ENCODE measurements around the gene MS4A14. TPM values are rescaled to one million over a fixed set of nuclear protein-coding genes. Genes with fewer than 3 reads are reported as not detected.

Gene MS4A14
- total RNA-seq, 2 experiments from 2014 or later, result not detected

DNA sequence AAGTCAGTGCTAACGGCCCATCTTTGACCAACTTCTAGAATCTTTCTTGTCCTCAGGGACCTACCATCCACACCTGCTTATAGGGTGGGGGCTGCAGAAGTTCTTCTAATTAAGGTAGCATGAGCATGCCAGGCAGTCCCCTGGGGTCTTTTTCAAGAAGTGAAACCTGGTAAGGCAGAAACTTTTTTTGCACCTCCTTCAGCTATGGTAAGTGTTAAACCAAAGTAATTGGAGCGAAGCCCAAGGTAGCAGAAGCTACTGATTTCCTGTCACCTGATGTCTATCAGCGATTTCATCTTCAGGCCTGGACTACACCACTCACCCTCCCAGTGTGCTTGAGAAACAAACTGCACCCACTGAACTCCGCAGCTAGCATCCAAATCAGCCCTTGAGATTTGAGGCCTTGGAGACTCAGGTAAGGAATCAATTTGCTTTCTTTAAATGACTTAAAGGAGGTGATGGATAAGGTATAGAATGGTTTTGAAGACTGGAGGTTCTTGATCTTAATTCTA, 59.3 kb downstream of the MS4A14 start, which contains the start of gene MS4A1:
TSS of gene MS4A1 (plus strand) at position 317 of the 512 bp plus-strand sequence. CDS start 6,528 bp downstream, outside the sequence.
- Mint-ChIP-seq H3K27ac (no peak within 1 kb of the TSS), H3K4me3 (no peak within 1 kb of the TSS), H3K27me3 (ENCODE audit: low read depth) (peaks cover 14% of the 10 kb centered on the region), H3K4me1 (ENCODE audit: low read depth) (no peaks in the 10 kb centered on the region), H3K36me3 (ENCODE audit: low read depth) (no peaks in the 10 kb centered on the region), H3K9me3 (ENCODE audit: insufficient read depth) (no peaks in the 10 kb centered on the region)
- ATAC-seq (no peak), DNase-seq (no peak)
- ChIA-PET CTCF (no interaction called here), POLR2A (no interaction called here)

DNA sequence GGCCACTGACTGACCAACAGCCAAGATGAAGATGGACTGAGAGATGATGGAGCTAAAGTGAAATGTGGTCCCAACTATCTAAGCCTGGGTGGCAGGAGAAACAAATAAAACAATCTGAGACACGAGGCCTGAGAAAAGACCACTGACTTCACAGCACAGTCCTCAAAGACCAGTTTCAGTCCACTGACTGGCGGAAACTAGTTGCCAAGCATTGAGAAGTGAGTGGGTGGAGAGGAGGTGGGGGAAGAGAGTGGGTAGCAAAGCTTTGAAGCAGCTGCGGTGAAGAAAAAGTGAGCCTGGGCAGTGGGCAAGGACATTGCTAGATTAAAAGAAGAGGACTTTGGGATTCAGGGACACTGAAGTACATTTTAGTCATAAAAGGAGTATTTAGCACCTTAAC, 61.3 kb downstream of the MS4A14 start:
- ChIA-PET CTCF (no interaction called here), POLR2A (no interaction called here)

GRCh38 chr11:60459345-60459744, 63.1 kb downstream of the MS4A14 start:
- no peaks in the 10 kb centered on the region for H3K4me1 Mint-ChIP-seq (ENCODE audit: low read depth)
- ATAC-seq (no peak), DNase-seq (no peak)
- no peaks in the 10 kb centered on the region for H3K36me3 Mint-ChIP-seq (ENCODE audit: low read depth)
- ChIA-PET POLR2A (no interaction called here), CTCF (no interaction called here)
- H3K27me3 Mint-ChIP-seq (ENCODE audit: low read depth), result peaks cover 18% of the 10 kb centered on the region
- H3K27ac Mint-ChIP-seq, result no peak overlapping the region
- no peaks in the 10 kb centered on the region for H3K9me3 Mint-ChIP-seq (ENCODE audit: insufficient read depth)
- no peak overlapping the region for H3K4me3 Mint-ChIP-seq

More for the DNA sequence above, 61.3 kb downstream of the MS4A14 start:
- DNase-seq (no peak), ATAC-seq (no peak)
- Mint-ChIP-seq H3K4me3 (no peak overlapping the region), H3K27me3 (ENCODE audit: low read depth) (peaks cover 14% of the 10 kb centered on the region), H3K27ac (no peak overlapping the region), H3K4me1 (ENCODE audit: low read depth) (no peaks in the 10 kb centered on the region), H3K36me3 (ENCODE audit: low read depth) (no peaks in the 10 kb centered on the region), H3K9me3 (ENCODE audit: insufficient read depth) (no peaks in the 10 kb centered on the region)

Other genes with a start within 250 kb of the MS4A14 start
- not detected for gene MS4A6A, start 213.4 kb upstream of the MS4A14 start, total RNA-seq
- gene MS4A4E, start 153.3 kb upstream of the MS4A14 start, total RNA-seq, result not detected
- gene MS4A4A, start 115.8 kb upstream of the MS4A14 start, total RNA-seq, result not detected
- gene MS4A6E, start 69.2 kb upstream of the MS4A14 start, total RNA-seq, result not detected
- gene MS4A7, start 17.9 kb upstream of the MS4A14 start, total RNA-seq, result not detected
- not detected for gene MS4A5, start 33.1 kb downstream of the MS4A14 start, total RNA-seq
- gene MS4A1, start 59.4 kb downstream of the MS4A14 start, total RNA-seq, result 1 to 10 TPM in 1 of 2 experiments, under 1 TPM in 1; 0.70 to 1.4 TPM
- not detected for gene MS4A12, start 96.3 kb downstream of the MS4A14 start, total RNA-seq
- gene MS4A13, start 118.9 kb downstream of the MS4A14 start, total RNA-seq, result not detected